Heart left ventricle (tissue), 13 donors: ENCODE data around the gene VTCN1.

Source experiments
- POLR2A ChIP-seq, 2 donors: fragments of 450-650 bp; IDR thresholded peaks; one replicate each; pipeline ENCODE4 v1.6.1; 2017; ENCODE audit warnings: antibody characterized with exemption in 2 of 2, mild to moderate bottlenecking in 2 of 2, moderate library complexity in 2 of 2
- TF ChIP-seq, protein P1 (sequence below), 12 donors: fragments of 200-600 bp; sonication (generic) in 4 of 12; IDR thresholded peaks; one replicate each; pipeline versions ENCODE4 v1.5.0 to v1.8.0; 2018 to 2022; ENCODE audit warnings: antibody characterized with exemption in 12 of 12, mild to moderate bottlenecking in 5 of 12
- donor health status: ischemic (EF 13 %, LVEDD 7.1; RV severe dilation, severe dysfunction).
- donor health status: DM: no; HTN: yes; CAD: no.
- donor health status: DM: no; HTN: no; CAD: no.
- donor health status: ischemic (EF 25% LVEDD 6.9; RV normal size, moderate dysfunction).
- donor health status: ischemic (EF 25% LVEDD 5.7; RV mildly dilated, moderate dysfunction).
- donor health status: ischemic (EF 35%, LVEDD 5.7; RV mildly dilated, moderate dysfunction).
- donor health status: nonischemic (EF 11% LVEDD 7.7; RV severe dilation, severe dysfunction).
- donor health status: DM: yes; HTN: yes; CAD: no.
- donor health status: PGD.
- donor health status: ischemic (EF 29% LVEDD 5.4; RV normal size, mild dysfunction).
- donor health status: nonischemic (EF 23%, LVEDD 6.1; RV moderate dilation, normal function).

DNA sequence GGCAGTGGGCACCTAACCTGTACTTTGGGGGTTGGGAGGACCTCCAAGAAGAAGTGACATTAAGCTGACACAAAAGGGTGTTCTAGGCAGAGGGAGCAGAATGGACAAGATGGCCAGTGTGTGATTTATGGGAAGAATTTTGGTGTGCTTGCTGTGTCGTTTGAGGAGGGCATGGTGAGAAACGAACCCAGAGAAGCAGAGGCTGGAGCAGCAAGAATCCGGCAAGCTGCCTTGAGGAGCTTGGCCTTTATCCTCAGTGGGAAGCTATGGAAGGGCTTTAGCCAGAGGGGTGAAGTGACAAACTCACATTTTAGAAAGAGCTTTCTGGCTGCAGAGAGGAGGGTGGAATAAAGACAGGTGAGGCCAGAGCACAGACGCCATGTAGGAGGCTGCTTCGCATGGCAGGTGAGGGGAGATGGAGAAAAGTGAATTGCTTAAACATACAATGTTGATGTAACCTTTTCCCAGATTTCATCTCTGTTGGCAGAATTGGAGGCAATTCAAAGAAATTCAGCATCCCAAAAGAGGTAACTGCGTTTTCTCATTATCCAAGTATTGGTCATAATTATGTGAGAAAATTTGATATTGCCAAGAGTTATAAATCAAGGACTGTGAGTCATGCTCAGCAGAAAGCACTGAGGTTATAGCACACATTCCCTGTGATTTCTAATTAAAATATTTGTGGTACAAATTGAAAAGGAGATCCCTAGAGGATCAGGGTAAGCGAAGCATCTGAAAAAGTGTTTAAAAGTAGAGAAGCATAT lies 115.7 kb downstream of the VTCN1 start:
- TF ChIP-seq, protein P1, sequence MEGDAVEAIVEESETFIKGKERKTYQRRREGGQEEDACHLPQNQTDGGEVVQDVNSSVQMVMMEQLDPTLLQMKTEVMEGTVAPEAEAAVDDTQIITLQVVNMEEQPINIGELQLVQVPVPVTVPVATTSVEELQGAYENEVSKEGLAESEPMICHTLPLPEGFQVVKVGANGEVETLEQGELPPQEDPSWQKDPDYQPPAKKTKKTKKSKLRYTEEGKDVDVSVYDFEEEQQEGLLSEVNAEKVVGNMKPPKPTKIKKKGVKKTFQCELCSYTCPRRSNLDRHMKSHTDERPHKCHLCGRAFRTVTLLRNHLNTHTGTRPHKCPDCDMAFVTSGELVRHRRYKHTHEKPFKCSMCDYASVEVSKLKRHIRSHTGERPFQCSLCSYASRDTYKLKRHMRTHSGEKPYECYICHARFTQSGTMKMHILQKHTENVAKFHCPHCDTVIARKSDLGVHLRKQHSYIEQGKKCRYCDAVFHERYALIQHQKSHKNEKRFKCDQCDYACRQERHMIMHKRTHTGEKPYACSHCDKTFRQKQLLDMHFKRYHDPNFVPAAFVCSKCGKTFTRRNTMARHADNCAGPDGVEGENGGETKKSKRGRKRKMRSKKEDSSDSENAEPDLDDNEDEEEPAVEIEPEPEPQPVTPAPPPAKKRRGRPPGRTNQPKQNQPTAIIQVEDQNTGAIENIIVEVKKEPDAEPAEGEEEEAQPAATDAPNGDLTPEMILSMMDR (IDR thresholded peaks at IDR 0.05): no peak
- TF ChIP-seq POLR2A (IDR thresholded peaks at IDR 0.05): no peak
